ENCODE measurements around the gene COL15A1.

Gene COL15A1

GRCh38 chr9:99051851-99052250 lies 108.1 kb downstream of the COL15A1 start:
- DNase-seq = no peak

GRCh38 chr9:99052815-99053715 lies 109.4 kb downstream of the COL15A1 start:
- DNase-seq = peak in 1 of 58 donors; percentile 22

DNA sequence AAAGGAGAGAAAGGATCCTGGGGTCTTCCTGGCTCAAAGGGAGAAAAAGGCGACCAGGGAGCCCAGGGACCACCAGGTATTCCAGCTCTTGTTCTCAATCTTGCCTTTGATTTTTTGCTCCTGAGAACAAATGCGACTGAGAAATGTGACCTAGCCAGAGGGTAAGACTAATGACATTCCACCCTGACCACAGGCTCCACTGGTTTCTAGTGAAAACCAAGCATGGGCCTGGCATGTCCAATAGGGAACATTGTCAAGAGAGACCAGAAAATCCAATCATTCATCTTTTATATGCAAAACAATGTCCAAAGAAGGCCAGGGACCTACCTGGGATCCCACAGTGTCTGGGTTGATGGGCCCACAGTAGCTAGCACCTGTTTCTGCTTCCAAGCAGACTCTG lies 110.9 kb downstream of the COL15A1 start:
- no peak for DNase-seq

GRCh38 chr9:99055384-99055783 lies 111.7 kb downstream of the COL15A1 start:
- DNase-seq = no peak

DNA sequence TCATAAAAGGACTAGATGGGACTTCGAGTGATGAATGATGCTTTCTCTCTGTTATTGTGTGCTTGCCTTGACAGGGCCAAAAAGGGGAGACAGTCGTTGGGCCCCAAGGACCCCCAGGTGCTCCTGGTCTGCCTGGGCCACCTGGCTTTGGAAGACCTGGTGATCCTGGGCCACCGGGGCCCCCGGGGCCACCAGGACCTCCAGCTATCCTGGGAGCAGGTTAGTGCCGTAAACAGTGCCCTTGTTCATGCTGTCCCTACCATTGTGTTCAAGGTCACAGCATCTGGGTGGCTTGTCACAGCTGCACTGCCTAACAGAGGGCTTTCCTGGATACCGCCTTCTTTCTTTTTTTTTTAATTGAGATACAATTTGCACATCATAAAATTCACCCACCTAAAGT lies 112.5 kb downstream of the COL15A1 start:
- DNase-seq = no peak

DNA sequence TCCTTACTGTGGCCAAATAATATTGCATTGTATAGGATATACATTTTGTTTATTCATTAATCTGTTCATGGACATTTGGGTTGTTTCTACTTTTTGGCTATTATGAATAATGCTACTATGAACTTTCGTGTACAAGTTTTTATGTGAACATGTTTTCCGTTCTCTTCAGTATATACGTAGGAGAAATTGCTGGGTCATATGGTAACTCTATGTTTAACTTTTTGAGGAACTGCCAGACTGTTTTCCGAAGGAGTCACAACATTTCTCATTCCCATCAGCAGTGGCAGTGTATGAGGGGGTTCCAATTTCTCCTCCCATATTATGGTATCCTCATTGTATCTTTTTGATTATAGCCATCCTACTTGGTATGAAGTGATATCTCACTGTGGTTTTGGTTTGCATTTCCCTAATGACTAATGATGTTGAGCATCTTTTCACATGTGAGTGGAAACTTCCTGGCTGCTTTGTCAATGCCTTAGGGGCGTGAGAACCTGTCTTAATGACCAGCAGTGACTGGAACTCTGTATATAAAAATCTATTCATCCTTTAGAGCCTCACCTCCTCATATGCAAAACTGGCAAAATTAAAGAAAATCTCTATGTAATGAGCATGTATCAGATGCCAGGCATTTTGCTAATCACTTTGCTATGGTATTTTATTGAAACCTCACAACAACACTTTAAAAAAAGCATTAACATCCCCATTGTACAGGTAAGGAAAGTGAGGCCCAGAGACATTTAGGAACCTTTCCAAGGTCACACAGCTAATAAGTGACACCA lies 113.4 kb downstream of the COL15A1 start:
- peak in 1 of 58 donors; percentile 22 for DNase-seq

DNA sequence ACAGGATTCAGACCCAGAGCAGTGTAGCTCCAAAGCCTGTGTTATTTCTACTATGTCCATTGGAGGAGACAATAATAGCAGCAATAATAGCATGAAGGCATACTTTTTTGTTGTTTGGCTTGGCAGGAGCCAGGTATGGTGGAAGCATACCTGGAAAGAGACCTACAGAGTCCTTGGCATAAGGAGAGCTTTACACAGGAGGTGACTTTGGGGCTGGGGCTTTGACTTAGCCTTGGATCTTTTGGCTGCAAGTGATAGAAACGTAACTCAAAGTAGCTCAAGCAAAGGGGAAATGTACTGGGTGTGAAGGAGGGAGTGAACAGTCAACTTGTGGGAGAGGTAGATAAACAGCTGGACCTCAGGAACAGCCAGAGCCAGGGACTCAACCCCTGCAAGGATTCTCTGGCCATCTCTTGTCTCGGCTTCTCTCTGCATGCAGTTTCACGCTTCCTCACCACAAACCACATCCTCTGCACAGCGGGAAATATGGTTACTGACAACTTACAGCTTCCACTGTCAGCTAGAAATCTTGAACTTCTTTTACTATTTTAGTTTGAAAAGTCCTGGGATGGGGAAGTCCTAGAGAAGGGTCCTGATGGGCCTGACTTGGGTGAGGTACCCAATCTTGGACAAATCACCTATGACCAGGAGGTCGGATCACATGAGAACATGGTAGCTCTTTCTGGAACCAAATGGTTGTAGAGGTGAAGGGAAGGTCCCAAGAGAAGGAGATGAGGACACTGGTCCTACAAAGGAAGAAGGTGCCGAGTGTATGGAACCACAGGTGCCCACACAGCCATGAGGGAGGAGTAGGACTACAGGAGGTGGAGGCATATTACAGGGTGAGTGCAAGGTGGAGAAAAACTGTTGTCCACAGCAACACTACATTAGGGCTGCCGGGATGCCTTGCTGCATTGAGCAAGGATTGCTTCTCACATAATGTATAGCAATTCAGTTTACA lies 114.2 kb downstream of the COL15A1 start:
- peak in 16 of 58 donors; percentile 8 to 53 (median 18) for DNase-seq

DNA sequence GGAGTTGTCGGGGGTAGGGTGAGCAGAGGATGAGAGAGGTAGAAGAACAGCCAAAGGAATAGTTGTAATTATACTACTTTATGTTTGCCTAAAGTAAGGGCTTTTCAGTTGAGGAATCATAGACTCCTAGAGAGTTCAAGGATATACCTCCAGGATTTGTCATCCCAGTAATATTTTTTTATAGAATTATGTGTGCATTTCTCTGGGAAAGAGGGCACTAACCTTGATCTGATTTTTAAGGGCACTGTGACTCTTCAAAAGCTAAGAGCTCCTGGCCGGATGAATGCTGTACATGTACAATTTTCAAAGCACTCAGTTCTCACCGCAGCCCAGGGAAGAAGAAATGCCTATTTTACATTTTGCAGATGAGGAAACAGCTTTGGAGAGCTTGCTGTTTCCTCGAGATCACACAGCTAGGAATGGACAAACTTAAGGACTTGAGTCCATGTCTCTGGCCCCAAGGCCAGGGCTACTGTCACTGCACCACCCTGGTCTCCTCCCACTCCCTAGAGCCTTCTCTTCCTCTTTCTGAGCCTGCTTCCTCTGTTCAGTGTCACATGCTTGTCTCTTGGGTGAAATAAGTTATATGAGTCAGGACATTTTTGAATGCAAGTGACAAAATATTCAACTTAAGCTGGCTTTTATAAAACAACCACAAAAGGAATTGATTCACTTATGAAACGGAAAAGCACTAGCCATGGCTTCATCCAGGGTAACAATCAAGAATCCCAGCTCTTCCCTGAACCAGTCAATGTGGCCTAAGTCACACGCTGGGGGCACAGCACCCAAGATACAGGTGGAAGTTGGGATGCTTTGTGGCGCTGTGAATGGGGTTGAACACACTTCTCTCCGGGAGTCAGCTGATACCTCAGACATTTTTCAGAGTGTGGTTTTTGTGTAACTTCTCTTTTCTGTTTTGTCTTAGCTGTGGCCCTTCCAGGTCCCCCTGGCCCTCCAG lies 115.5 kb downstream of the COL15A1 start:
- peak in 6 of 58 donors; percentile 6 to 18 (median 10) for DNase-seq

GRCh38 chr9:99060621-99061020 lies 116.9 kb downstream of the COL15A1 start:
- DNase-seq = no peak

- DNase-seq = no peak
These were observed 118.8 kb downstream of the COL15A1 start for GRCh38 chr9:99062549-99062948.

GRCh38 chr9:99063522-99063921 lies 119.8 kb downstream of the COL15A1 start:
- DNase-seq = no peak

GRCh38 chr9:99066571-99066970 lies 122.9 kb downstream of the COL15A1 start:
- DNase-seq = no peak

DNA sequence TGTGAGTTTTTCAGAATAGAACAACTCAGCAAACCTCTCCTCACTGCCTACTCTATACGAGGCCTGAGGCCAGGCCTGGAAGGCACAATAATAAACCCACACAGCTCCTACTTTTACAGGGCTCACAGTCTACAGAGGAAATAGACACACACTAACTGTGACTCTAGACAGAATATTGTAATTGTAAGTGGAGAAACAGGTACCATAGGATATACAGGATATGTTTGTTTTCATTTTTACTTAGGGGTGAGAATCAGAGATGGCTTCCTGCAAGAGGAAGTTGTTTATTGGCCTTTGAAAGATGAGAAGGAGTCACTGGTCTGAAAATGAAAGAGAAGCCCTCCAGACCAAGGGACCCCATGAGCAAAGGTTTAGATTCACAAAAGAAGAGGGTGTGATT lies 125.4 kb downstream of the COL15A1 start:
- DNase-seq = no peak

- no peak for DNase-seq
These were observed 125.8 kb downstream of the COL15A1 start for GRCh38 chr9:99069546-99069945.

DNA sequence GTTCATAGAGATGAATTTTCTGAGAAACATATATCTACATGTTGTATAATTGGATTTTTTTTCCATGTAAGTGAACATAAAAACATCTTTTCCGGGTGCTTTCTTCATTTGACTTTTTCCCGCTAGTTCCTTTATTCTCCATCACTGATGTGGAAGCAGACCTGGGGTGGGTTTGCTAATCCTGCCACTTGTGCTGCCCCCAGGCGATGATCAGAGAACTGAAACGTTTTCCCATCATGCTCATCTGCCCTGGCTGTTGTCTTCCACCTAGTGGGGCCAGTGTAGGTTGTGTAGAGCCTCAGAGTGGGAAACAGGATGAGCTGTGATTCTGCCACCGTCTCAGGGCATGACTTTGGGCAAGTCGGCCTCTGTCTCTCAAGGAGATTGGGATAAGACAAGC lies 127.0 kb downstream of the COL15A1 start:
- DNase-seq = no peak

GRCh38 chr9:99071313-99072039 lies 127.8 kb downstream of the COL15A1 start:
- DNase-seq = no peak

GRCh38 chr9:99072040-99072394 lies 128.3 kb downstream of the COL15A1 start:
- no peak for DNase-seq

GRCh38 chr9:99073347-99073746 lies 129.6 kb downstream of the COL15A1 start:
- DNase-seq = no peak
